ENCODE results near the gene DENND6A.

The DENND6A gene

DNA sequence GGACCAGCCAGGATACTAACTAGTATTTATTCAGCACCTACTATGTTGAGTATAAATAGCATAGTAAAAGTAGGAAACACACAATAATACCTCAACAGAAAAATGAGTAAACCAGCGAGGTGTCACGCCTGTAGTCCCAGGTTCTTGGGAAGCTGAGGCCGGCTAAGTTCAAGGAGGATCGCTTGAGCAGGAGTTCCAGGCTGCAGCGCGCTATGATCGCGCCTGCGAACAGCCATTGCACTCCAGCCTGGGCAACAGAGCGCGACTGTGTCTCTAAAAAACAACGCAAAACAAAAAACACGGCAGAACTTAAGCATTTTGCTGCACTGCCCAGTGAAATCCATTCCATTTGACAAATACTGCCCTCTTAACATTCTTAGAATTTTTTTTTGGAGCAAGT, 1.3 kb upstream of the DENND6A start:
- no peak for DNase-seq

DNA sequence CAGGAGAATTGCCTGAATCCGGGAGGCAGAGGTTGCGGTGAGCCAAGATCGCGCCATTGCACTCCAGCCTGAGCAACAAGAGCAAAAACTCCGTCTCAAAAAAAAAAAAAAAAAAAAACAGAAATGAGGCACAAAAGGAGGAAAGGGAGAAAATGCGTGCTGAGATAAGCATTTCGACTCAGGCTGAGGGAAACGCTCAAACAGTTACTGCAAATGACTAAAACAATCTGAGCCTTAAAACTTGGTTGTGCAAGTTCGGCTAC, 813 bp downstream of the DENND6A start:
- peak in 1 of 58 donors; percentile 1 for DNase-seq

DNA sequence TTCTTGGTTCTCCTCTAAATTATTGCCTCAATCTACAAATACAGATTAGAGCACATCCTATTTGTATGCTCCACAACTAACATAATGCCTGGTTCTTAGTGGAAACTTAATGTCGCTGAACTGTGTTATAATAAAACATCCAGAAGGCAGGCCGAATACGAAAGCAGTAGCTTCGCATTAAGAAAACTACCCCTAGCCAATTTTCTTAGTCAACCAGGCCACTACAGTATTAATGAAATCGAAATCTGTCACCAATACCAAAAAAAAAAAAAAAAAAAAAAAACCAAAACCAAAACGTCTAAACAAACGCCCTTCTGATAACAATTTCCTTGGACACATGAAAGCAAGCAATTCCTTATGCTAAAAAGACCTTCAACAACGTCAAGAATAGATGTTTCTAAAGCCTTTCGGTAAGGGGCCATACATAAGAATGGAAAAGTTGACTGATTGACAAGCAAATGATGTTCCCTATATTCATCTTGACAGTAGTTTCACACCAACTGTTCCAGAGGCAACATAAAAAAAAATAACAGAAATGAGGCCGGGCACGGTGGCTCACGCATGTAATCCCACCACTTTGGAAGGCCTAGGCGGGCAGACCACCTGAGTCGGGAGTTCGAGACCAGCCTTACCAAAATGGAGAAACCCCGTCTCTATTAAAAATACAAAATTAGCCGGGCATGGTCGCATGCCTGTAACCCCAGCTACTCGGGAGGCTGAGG, 1.3 kb downstream of the DENND6A start:
- DNase-seq: no peak

DNA sequence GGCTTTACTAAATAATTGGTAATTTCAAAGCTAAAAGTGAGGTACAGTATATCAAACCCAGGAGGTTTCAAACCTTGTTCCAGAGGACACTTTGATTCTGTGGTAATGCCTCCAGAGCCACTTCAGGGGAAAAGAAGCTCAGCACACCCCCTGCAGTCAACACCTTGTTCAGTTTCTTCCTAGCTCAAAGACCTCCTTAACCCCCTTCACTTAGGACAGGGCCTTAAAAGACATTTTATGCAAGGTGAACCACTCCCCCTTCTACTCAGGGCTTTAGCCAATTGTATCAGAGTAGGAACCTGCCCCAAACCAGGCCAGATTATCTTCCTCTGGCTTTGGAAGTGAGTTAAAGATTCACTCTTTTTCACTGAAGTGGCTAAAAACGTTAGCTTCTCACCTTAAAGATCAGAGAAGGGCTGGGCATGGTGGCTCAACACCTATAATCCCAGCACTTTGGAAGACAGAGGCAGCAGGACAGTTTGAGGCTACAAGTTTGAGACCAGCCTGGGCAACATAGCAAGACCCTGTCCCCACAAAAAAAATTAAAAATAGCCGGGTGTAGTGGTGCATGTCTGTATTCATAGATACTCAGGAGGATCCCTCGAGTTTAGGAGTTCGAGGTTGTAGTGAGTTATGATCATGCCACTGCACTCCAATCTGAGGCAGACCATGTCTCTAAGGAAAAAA, 3.4 kb downstream of the DENND6A start:
- no peak for DNase-seq

DNA sequence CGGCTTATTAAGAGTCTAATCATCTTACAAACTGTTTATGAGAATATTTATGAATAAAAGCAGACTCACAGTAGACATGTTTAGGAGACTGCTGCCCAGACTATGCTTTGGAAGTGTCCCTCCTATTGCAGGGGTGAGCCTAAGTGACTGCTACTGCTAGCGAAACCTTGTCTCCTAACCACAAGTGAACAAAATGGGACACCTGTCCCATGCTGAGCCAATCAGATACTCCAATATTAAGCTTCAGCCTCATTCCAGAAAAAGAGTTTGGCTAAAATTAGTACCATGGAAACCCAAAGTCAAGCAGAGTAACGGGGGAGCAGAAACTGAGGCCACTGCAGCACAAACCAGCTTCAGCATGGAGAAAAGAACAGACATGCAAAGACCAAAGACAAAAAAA, 4.6 kb downstream of the DENND6A start:
- no peak for DNase-seq

DNA sequence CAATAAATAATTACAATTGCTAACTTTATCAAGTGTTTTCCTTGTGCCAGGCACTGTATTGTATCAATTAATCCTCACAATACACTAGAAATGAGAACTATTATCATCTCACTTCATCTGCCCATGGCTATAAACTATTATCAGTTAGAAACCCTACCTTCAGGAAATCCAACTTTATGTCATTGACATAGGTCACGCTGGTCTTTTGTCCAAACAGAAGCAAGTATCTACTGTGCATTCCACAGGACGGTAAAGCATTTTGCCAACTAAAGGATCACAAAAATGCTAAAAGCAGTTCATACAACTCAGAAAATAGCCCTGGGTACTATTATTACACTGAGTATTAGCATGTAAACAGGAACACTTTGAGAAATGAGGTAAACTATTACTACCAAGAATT, 9.6 kb downstream of the DENND6A start:
- no peak for DNase-seq

DNA sequence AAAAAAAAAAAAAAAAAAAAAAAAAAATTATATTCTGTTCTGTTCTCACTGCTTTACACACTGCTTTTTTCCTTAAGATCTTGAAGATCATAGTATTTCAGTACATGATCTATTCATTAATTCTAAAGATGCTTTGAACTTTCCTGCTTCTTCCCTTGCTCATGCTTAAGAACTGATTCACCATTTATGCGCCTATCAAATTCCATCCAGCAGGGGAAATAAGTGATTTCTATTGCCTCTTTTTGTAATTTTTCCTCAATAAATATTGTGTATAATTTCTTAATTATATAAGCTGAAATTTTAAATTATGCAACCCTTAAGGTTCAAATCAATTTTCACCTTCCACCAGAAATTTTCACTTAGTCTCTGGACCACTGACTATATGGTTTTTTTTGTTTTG, 10.6 kb downstream of the DENND6A start:
- DNase-seq: no peak

DNA sequence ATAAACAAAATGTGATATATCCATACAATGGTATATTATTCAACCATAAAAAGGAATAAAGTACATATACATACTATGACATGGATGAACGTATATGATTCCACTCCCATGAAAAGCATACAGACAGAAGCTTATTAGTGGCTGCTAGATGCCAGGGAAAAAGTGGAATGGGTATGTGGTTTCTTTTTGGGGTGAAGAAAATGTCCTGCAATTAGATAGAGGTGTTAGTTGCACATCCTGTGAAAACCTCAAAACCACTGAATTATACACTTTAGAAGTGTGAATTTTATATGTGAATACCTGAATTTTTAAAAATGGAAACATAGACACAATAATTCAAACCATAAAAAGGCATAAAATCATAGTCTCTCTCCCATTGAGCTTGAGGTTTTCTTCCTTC, 11.2 kb downstream of the DENND6A start:
- no peak for DNase-seq

DNA sequence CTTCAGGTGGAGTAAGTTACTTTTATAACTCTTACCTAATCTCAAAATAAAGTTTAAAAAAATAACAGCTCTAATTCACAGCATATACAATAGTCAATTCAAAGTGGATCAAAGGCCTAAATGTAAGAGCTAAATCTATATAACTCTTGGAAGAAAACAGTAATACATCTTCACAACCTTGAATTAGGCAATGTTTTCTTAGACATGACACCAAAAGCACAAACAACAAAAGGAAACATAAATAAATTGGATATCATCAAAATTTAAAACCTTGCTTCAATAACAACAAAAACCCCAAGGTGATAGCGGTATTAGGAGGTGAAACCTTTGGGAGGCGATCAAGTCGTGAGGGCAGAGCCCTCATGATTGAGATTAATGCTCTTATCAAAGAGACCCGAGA, 12.8 kb downstream of the DENND6A start:
- no peak for DNase-seq

DNA sequence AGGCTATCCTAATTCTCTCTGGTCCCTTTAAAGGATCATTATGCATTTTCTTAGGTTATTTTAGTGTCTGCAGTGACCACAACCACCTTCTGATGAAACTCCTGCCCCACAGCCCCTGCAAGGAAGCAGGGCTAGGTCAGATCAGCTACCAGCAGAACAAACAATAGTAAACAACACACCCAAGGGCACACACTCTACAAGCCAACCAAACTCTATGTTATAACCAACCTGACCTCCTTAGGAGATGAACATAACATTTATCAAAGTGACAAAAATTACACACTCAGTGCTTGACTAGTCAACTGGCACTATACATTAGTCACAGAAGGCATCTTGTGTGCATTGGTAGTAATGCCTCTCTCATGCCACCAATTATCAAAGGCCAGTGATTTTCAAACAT, 17.3 kb downstream of the DENND6A start:
- no peak for DNase-seq

DNA sequence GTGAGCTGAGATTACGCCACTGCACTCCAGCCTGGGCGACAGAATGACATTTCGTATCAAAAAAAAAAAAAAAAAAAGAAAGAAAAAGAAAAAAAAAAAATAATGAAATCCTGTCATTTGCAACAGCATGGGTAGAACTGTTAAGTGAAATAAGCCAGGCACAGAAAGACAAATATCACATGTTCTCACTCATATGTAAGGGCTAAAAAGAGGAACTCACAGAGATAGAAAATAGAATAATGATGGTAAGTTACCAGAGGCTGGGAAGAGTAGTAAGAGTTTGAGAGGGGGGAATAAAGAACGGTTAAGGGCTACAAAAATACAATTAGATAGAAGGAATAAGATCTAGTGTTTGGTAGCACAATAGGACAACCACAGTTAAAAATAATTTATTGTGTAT, 19.7 kb downstream of the DENND6A start:
- no peak for DNase-seq

DNA sequence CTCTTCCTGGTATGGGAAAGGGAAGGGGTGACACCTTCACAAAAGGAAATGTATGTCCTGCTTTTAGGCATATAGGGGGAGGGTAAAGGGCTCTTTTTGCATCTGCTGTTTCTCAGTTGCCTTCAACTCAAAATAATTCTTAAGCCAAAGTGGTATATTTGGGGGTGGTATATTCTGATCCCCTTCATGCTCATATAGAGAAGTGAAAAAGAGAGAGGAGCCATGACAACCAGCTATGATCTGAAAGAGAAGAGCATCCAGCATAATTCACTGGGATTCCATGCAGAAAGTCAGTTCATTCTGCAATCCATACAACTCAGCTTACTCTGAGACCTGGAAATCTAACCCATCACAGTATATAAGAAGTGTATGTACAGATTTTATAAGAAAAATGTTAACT, 22.3 kb downstream of the DENND6A start:
- no peak for DNase-seq

DNA sequence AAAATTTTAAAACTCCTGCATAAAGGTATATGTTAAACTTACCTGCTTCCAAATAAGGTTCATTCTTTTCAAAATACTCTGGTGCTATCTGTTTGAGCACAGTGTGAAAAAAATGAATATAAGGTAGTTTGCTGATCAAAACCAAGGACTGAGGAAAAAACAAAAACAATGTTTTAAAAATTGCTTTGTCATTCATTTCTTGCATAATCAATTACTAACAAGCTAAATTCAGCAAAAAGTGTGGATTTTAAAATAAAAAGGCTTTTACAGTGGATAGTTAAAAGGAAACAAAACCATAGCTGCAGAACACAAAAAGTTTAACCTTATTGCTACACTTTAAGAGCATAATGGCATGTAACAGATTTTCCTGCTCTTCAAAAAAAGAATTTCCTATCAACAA, 31.5 kb downstream of the DENND6A start:
- DNase-seq: no peak

DNA sequence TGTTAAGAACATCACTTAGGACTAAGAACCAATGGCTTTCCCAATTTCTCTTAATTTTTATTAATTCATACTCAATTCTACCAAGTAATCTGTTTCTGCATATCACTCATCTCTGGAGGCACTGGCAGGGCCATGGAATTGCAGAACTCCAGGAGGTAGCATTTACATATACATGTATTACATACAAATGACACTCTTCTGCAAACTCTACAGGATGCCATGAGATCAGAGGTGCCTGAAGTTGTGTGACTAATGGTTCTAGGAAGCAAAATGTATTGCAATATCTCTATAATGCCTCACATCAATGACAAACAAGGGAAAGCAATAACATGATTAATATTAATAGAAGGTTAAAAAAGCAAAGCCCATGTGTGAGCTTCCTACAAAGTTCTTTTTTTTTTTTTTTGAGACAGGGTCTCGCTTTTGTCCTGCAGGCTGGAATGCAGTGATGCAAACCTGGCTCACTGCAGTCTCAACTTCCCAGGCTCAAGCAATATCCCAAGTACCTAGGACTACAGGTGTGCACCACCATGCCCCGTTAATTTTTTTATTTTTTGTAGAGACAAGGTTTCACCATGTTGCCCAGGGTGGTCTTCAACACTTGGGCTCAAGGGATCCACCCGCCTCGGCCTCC, 33.0 kb downstream of the DENND6A start:
- DNase-seq: no peak

DNA sequence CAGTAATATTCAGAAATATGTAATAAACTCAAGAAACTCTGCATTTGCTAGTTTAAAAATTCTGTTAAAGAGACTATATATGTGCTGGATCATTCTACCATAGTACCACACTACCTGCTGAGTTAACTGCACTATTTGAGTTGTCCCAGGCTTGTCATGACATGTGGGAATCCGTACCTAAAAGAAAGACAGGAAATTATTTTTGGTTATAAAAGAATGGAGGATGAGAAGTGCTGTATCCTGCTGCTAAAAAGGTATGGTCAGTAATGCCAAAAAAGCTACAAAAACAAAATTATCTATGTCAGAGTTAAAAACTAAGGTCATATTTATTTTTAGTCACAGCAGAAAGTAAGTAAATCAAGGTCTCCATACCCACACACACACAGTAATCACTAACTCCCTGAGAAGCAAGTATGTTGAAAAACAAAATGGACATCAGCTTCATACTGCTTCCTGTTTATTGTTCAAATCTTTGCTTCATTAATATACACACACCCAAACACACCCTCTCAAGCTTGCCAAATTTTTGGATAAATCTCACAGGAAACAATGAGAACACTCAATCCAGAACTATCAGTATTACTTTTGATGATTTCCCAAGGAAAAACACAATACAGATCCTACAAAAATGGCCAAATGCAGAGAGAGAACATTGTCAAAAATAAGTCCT, 33.7 kb downstream of the DENND6A start:
- no peak for DNase-seq

DNA sequence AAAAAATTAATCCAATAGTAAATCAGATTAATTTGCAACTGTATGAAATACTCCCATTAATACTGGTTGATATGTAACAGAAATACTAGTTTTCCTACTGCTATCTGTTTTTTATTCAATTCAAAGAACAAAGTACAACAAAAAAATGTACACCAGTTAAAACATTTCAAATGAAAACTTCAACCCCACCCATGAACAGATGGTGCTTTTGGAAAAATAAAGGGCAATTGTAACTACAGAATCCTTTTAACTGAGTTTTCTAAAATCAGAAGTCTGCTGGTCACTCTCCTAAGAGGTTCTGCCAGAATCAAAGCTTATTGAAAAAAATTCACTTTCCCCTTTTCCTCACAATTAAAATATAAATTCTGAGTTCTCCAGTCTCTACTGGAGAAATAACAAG, 34.3 kb downstream of the DENND6A start:
- no peak for DNase-seq

DNA sequence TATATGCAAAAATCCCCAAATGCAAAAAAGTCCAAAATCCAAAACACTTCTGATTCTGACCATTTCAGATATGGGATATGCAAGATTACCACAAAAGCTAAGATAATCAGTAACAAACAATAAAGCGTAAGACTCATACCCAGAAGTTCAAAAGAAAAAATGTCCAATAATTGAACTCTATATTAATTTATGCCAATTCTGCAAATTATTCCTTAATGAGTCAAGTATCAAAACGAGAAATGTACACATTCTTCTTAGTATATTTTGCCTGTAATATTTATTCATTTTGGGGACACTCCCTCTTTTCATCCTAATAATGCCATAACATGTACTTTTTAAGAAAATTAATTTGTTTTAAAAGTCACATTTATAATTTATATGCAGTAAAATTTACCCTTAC, 37.1 kb downstream of the DENND6A start:
- no peak for DNase-seq

DNA sequence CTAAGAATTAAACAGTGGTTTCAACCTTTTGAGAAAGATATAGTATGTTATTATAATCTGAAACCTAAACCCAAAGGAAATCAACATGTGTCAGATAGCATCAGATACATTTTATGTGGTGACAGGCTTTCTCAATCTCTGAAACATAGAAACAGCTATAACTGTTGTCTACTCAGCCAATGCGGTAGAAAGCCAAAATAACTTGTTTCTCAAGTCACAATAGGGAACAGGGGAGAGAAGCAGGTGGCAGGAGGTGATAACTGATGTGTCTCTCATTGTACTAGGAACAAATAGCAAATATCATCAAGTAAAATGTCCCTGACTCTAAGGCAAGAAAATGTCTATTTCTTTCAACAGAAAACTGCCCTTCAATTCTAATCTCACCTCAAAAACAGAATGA, 38.6 kb downstream of the DENND6A start:
- DNase-seq: no peak

DNA sequence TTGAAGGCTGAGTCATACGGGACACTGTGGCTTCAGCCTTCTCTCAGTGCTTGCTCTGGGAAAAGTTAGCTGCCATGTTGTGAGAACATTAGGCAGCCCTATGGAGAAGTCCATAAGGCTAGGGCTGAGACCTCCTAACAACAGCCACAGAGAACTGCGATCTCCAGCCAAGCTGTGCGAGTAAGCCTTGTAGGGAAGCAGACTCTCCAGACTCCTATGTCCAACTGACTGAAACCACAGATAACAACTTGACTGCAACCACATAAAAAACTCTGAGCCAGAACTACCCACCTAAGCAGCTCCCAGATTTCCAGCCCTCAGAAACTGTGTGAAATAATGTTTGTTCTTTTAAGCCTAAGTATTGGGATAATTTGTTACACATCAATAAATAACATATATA, 40.7 kb downstream of the DENND6A start:
- no peak for DNase-seq

DNA sequence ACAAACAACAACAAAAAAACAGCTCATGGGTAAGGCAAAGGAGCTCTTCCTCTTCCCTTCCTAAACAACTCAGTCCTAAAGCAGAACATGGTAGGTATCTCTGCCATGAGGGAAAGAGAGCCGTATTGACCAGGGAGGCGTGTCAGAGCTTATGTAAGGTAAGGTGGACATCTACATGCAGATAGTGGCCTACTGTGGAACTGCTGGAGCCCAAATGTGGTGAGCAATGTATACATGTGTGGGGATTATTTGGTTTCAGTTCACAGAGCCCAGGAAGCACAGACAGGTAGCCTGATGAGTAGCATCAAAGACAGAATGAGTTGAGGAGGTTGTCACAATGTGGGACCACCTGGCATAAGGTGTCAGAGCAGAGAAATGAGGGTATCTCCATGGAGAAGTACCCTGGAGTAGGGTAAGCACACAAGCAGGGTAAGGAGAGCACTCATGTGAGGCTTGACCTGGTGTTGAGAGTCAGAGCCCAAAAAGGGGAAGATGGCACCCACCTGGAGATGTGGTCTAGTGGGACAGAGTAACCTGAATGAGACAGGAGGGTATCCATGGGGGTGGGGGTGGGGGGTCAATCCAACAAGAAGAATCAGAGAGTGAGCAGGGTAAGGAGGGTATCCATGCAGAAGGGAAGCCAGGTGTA, 45.5 kb downstream of the DENND6A start:
- DNase-seq: no peak

DNA sequence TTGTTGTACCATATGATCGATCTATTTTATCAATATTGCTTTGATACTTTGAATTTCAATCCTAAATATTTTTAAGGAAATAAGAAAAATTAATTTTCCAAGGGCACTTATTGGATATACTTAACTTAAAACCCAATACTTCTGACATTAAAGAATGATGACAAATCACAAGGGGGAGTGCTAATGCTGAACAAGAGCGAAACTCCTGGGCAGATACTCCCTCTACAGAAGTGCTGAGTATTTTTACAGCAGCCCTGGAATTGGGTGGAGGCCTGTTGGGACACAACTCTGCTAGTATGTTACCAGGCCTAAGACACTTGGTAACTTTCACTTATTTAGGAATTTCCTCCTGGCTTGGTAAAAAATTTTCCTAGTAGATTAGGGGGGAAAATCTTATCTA, 46.2 kb downstream of the DENND6A start:
- DNase-seq: peak in 1 of 58 donors; percentile 1

DNA sequence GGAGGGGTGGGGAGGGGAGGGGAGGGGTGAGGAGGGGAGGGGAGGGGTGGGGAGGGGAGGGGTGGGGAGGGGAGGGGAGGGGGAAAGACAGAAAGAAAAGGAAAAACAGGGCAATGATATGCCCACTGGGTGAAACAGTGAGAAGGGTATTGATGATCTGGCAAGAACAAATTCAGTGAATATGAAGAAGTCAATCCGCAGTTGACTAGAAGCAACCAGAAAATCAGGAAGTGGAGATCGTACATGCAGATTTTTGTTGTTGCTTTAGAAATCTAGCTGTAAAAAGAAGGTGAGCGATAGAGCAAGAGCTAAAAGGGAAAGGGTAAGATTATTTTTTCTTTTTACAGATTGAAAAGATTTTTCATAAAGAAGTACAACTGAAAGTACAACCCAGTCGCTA, 48.1 kb downstream of the DENND6A start:
- no peak for DNase-seq
